K562 (cell line): Measurements from ENCODE around the gene HFE. TPM values are rescaled to one million over a fixed set of nuclear protein-coding genes. Genes with fewer than 3 reads are reported as not detected.

ENCODE experiments used
- ARNT ChIP-seq, 2 experiments: fragments of 450-650 bp; IDR thresholded peaks; 2 replicates each; pipeline ENCODE4 v1.6.1; 2016; ENCODE audit warnings: mild to moderate bottlenecking in 1 of 2
- CBFA2T2 ChIP-seq: fragments of 450-650 bp; conservative IDR thresholded peaks from 2 replicates; pipeline ENCODE4 v1.6.1; 2017; ENCODE audit warnings: mild to moderate bottlenecking
- CBX2 ChIP-seq: fragments of 200-600 bp; sonication (generic); IDR thresholded peaks from one replicate; pipeline ENCODE4 v1.6.1; 2012; ENCODE audit warnings: mild to moderate bottlenecking, low read length, inconsistent platforms; ENCODE audit not compliant: insufficient read depth, poor library complexity, severe bottlenecking
- ETV5 ChIP-seq: sonication (generic); formaldehyde crosslinking; IDR thresholded peaks from 2 replicates; pipeline ENCODE4 v1.4.0; 2020; ENCODE audit warnings: low read depth, mild to moderate bottlenecking, missing genetic modification reagents
- FOSL1 ChIP-seq: fragments of 200-800 bp; sonication (Bioruptor generic); conservative IDR thresholded peaks from 2 replicates; pipeline ENCODE4 v1.6.1; 2016; ENCODE audit warnings: missing genetic modification characterization, missing compliant biosample characterization
- FOXK2 ChIP-seq, 2 experiments: fragments of 450-650 bp; IDR thresholded peaks in 1 of 2; conservative IDR thresholded peaks in 1 of 2; 2 replicates each; pipeline ENCODE4 v1.6.1; 2016; ENCODE audit warnings: low read depth in 2 of 2, mild to moderate bottlenecking in 1 of 2
- GTF2B ChIP-seq: IDR thresholded peaks from 2 replicates; pipeline ENCODE4 v1.6.1; 2011; ENCODE audit not compliant: insufficient read length; ENCODE audit errors: extremely low read depth
- HDGF ChIP-seq: fragments of 450-650 bp; IDR thresholded peaks from 2 replicates; pipeline ENCODE4 v1.6.1; 2016
- KDM2B ChIP-seq: fragments of 250-450 bp; sonication (Bioruptor Pico); IDR thresholded peaks from 2 replicates; pipeline ENCODE4 v1.8.0; 2021; ENCODE audit warnings: mild to moderate bottlenecking, moderate library complexity
- NFE2 ChIP-seq: IDR thresholded peaks from 2 replicates; pipeline ENCODE4 v1.6.1; 2014; ENCODE audit warnings: antibody characterized with exemption, low read depth
- NR0B1 ChIP-seq: fragments of 450-650 bp; IDR thresholded peaks from one replicate; pipeline ENCODE4 v1.6.1; 2018; ENCODE audit warnings: mild to moderate bottlenecking, moderate library complexity; ENCODE audit not compliant: partially characterized antibody
- POU5F1 ChIP-seq: fragments of 150-350 bp; IDR thresholded peaks from 2 replicates; pipeline ENCODE4 v1.6.1; 2014; ENCODE audit warnings: borderline replicate concordance, low read length, low read depth, mild to moderate bottlenecking; ENCODE audit not compliant: partially characterized antibody
- SIN3B ChIP-seq: fragments of 450-650 bp; IDR thresholded peaks from 2 replicates; pipeline ENCODE4 v1.6.1; 2017; ENCODE audit warnings: low read depth, mild to moderate bottlenecking, moderate library complexity
- TBL1XR1 ChIP-seq, 2 experiments: IDR thresholded peaks; 2 replicates each; pipeline ENCODE4 v1.6.1; 2012; ENCODE audit warnings: improper control_type of control experiment in 2 of 2, low read length in 2 of 2, mild to moderate bottlenecking in 1 of 2
- TRIM24 ChIP-seq, 2 experiments: fragments of 450-650 bp; IDR thresholded peaks; 2 replicates each; pipeline ENCODE4 v1.6.1; 2016
- TRIM28 ChIP-seq: fragments of 450-650 bp; IDR thresholded peaks from 2 replicates; pipeline ENCODE4 v1.6.1; 2017
- XRCC3 ChIP-seq: fragments of 450-650 bp; IDR thresholded peaks from 2 replicates; pipeline ENCODE4 v1.6.1; 2017; ENCODE audit warnings: mild to moderate bottlenecking, moderate library complexity
- ZKSCAN8 ChIP-seq: fragments of 200-800 bp; sonication (Bioruptor generic); IDR thresholded peaks from 2 replicates; pipeline ENCODE4 v1.6.1; 2016; ENCODE audit warnings: missing genetic modification characterization, missing compliant biosample characterization
- ZNF324 ChIP-seq: fragments of 250-450 bp; sonication (Bioruptor Pico); IDR thresholded peaks from 2 replicates; pipeline ENCODE4 v1.4.0; 2020; ENCODE audit warnings: mild to moderate bottlenecking
- ZNF586 ChIP-seq: fragments of 450-650 bp; formaldehyde crosslinking; conservative IDR thresholded peaks from 2 replicates; pipeline ENCODE4 v1.4.0; 2020; ENCODE audit warnings: mild to moderate bottlenecking, moderate library complexity
- ZNF592 ChIP-seq: fragments of 450-650 bp; IDR thresholded peaks from 2 replicates; pipeline ENCODE4 v1.6.1; 2017; ENCODE audit warnings: antibody characterized with exemption, mild to moderate bottlenecking
- ZNF668 ChIP-seq: fragments of 250-450 bp; sonication (Bioruptor Pico); IDR thresholded peaks from 2 replicates; pipeline ENCODE4 v1.8.0; 2022; ENCODE audit warnings: mild to moderate bottlenecking, inconsistent platforms
- ZNF75A ChIP-seq: fragments of 450-650 bp; formaldehyde crosslinking; IDR thresholded peaks from 2 replicates; pipeline ENCODE4 v1.4.0; 2020; ENCODE audit warnings: mild to moderate bottlenecking
- polyA plus RNA-seq, 8 experiments: library from polyadenylated mRNA; depleted of rRNA in 4 of 8; stranded (reverse) in 5 of 8; unstranded in 3 of 8; fragments of >200 nt; fragmentation: Nextera tagmentation in 2 of 8; fragmentation: Illumina TruSeq in 1 of 8; extraction: Ambion mirVana in 2 of 8; extraction: Trizol in 1 of 8; gene quantifications; 2 replicates each; pipeline versions ENCODE4 v1.2.1 to v1.2.3, GENCODE V29; 2011 to 2014; ENCODE audit warnings: inconsistent platforms in 1 of 8, missing spikeins in 1 of 8
- total RNA-seq, 7 experiments: library from RNA; depleted of rRNA in 6 of 7; stranded (reverse); fragments of >200 nt in 6 of 7; fragmentation: Illumina TruSeq in 2 of 7; extraction: Trizol in 2 of 7; gene quantifications; 2 replicates each; pipeline versions ENCODE4 v1.2.1 to v1.2.3, GENCODE V29; 2011 to 2021; ENCODE audit warnings: low replicate concordance in 1 of 7

HFE gene
- total and polyA plus RNA-seq, 9 of the 15 experiments (the other 6 are each of a cell fraction or from before 2014, with no cell fraction given), result 0.14 to 1.2 (median 0.76) TPM

GRCh38 chr6:26055719-26056582 lies 31.3 kb upstream of the HFE start (continued):
- TF ChIP-seq ZNF586 (CRISPR knock-in tag) (0 out of 2 replicates have a peak, but pooled peaks have one; percentile 4), NFE2 (no peak), ZNF592 (peak; percentile 28; the same call in 1 of the 2 replicates), FOXK2 (conservative IDR thresholded peaks at IDR 0.05 in 1 of 2, IDR thresholded peaks at IDR 0.05 in 1 of 2; ENCODE audit: low read depth in 2 of 2) (no peak; a peak in 1 of 4 replicates), ZKSCAN8 (CRISPR knock-in tag) (no peak; the same call in 1 of the 2 replicates), TRIM24 (IDR thresholded peaks at IDR 0.05) (no peak; a peak in 1 of 4 replicates), XRCC3 (peak; percentile 86), FOSL1 (tag) (peak; percentile 12; the same call in 1 of the 2 replicates), HDGF (no peak), GTF2B (peak; percentile 96), CBFA2T2 (no peak), NR0B1 (no peak), ZNF324 (peak; percentile 43; the same call in 1 of the 2 replicates), ZNF75A (CRISPR knock-in tag) (no peak; the same call in 1 of the 2 replicates), ARNT (IDR thresholded peaks at IDR 0.05) (0 out of 4 replicates have a peak, but pooled peaks of 1 of the 2 experiments have one; percentile 14), ETV5 (no peak), TBL1XR1 (IDR thresholded peaks at IDR 0.05; ENCODE audit: low read length in 2 of 2) (peak in 1 of 2 experiments; percentile 35; a peak in 1 of 4 replicates), SIN3B (0 out of 2 replicates have a peak, but pooled peaks have one; percentile 33), CBX2 (no peak), TRIM28 (no peak), ZNF668 (CRISPR knock-in tag) (peak; percentile 82; the same call in 1 of the 2 replicates), KDM2B (peak; percentile 67; the same call in 1 of the 2 replicates), POU5F1 (no peak)
